ENCODE data around the gene DNAJC5. TPM values are rescaled to one million over a fixed set of nuclear protein-coding genes. Genes with fewer than 3 reads are reported as not detected.

The DNAJC5 gene
- total and polyA plus RNA-seq, 9 of the 15 experiments (the other 6 are each of a cell fraction or from before 2014, with no cell fraction given): 0.95 to 42.8 (median 23.4) TPM

- TF ChIP-seq ARID4B (CRISPR knock-in tag; IDR thresholded peaks at IDR 0.05) (peak; percentile 96), ZFP91 (CRISPR knock-in tag; IDR thresholded peaks at IDR 0.05) (0 out of 2 replicates have a peak, but pooled peaks have one; percentile 33), ZNF586 (CRISPR knock-in tag; conservative IDR thresholded peaks at IDR 0.05) (no peak), SMAD1 (IDR thresholded peaks at IDR 0.05; ENCODE audit: low read depth, low read length, partially characterized antibody) (no peak), ZBTB5 (IDR thresholded peaks at IDR 0.05) (no peak), SFPQ (IDR thresholded peaks at IDR 0.05; ENCODE audit: low read depth, low read length) (no peak), RHOXF2B (CRISPR knock-in tag; conservative IDR thresholded peaks at IDR 0.05) (no peak), SAFB2 (IDR thresholded peaks at IDR 0.05; ENCODE audit: borderline replicate concordance, low read depth, low read length, severe bottlenecking) (no peak), PHF8 (IDR thresholded peaks at IDR 0.05; ENCODE audit: borderline replicate concordance, low read length) (peak; percentile 94), LEF1 (IDR thresholded peaks at IDR 0.05) (no peak), CHCHD3 (CRISPR knock-in tag; IDR thresholded peaks at IDR 0.05) (no peak), HNRNPH1 (optimal IDR thresholded peaks at IDR 0.05; ENCODE audit: low read depth, low read length) (no peak), ZBTB33 (CRISPR knock-in tag; IDR thresholded peaks at IDR 0.05) (0 out of 2 replicates have a peak, but pooled peaks have one; percentile 27), FOXP1 (CRISPR knock-in tag; IDR thresholded peaks at IDR 0.05) (peak; percentile 91)
These were observed 61.1 kb downstream of the DNAJC5 start, which contains the start of gene UCKL1 (continued) for GRCh38 chr20:63955827-63956663.
